ENCODE measurements around the gene TBC1D14. TPM values are rescaled to one million over a fixed set of nuclear protein-coding genes. Genes with fewer than 3 reads are reported as not detected.

Gene TBC1D14
- total RNA-seq, 4 donors from 2014 or later: 39.8 to 47.0 (median 46.0) TPM

DNA sequence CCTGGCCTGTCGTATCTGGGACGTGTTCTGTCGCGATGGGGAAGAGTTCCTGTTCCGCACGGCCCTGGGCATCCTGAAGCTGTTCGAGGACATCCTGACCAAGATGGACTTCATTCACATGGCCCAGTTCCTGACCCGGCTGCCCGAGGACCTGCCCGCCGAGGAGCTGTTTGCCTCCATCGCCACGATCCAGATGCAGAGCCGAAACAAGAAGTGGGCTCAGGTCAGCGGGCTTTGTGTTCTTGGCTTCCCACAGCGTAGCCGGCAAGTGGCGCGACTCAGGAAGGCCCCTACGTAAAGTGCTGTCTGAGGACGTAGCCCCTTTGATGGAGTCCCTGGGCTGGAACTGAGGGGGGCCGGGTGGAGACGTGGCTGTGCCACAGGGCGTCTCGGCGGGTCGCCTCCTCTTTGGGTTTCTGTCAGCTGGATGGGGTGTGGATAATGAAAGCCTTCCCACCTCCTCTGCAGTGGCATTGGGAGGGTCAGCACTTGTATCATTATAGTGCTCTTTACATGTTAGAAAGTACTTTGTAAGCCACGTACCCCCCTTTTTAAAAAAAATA lies 115.5 kb downstream of the TBC1D14 start:
- H3K4me1 ChIP-seq: no peaks in the 10 kb centered on the region
- no peaks in the 10 kb centered on the region for H3K27me3 ChIP-seq
- H3K9me3 ChIP-seq: no peaks in the 10 kb centered on the region
- H3K4me3 ChIP-seq (replicated peaks in 1 of 3): no peak overlapping the region
- no peak for DNase-seq
- 91 to 95% methylated on average over 21 to 28 of the region's 28 CpGs for WGBS, 2 donors
- peaks cover 1 to 6% of the 10 kb centered on the region in 2 donors for H3K36me3 ChIP-seq
- H3K27ac ChIP-seq: no peak overlapping the region
- TF ChIP-seq POLR2A (IDR thresholded peaks at IDR 0.05): no peak
- TF ChIP-seq, protein P1, sequence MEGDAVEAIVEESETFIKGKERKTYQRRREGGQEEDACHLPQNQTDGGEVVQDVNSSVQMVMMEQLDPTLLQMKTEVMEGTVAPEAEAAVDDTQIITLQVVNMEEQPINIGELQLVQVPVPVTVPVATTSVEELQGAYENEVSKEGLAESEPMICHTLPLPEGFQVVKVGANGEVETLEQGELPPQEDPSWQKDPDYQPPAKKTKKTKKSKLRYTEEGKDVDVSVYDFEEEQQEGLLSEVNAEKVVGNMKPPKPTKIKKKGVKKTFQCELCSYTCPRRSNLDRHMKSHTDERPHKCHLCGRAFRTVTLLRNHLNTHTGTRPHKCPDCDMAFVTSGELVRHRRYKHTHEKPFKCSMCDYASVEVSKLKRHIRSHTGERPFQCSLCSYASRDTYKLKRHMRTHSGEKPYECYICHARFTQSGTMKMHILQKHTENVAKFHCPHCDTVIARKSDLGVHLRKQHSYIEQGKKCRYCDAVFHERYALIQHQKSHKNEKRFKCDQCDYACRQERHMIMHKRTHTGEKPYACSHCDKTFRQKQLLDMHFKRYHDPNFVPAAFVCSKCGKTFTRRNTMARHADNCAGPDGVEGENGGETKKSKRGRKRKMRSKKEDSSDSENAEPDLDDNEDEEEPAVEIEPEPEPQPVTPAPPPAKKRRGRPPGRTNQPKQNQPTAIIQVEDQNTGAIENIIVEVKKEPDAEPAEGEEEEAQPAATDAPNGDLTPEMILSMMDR (IDR thresholded peaks at IDR 0.05): no peak
- intact Hi-C loops (cut with DNase I): no loop called here

DNA sequence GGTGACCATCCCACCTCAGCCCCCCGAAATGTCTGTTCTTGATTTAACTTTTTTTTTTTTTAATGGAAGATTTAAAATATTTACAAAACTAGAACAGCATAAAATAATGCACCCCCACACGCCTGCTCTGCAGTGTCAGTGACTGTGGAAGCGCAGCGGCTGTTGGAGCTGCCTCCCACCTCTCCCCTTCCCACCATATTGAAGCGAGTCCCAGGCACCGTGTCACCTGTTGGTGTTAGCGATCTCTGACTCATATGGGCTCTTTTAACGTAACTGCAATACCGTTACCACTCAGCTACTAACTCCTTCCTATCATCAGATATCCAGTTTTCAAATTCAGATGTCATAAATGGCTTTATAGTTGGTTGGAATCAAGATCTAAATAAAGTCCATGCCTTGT lies 116.5 kb downstream of the TBC1D14 start:
- Histone ChIP-seq H3K27me3 (no peaks in the 10 kb centered on the region), H3K36me3 (peaks cover 11 to 13% of the 10 kb centered on the region in 2 donors), H3K9me3 (no peaks in the 10 kb centered on the region), H3K4me3 (replicated peaks in 1 of 3) (no peak overlapping the region), H3K27ac (no peak overlapping the region), H3K4me1 (no peaks in the 10 kb centered on the region)
- WGBS, 2 donors: 95 to 98% methylated on average over 9 of the region's 9 CpGs
- intact Hi-C loops (cut with DNase I): no loop called here
- TF ChIP-seq POLR2A (IDR thresholded peaks at IDR 0.05): no peak
- TF ChIP-seq, protein P1 (IDR thresholded peaks at IDR 0.05): no peak
- no peak for DNase-seq

DNA sequence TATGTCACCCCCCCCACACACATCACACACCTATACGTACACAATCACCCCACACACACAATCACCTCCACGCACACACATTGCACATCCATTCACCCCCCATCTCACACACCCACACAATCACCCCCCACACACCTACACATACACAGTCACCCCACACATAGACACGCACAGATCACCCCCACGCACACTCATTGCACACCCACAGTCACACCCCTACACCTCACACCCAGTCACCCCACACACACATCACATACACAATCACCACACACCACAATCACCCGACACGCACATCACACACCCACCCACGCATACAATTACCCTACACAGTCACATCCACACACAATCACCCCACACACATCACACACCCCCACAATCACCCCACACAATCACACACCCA lies 117.7 kb downstream of the TBC1D14 start:
- 96 to 97% methylated on average over 7 of the region's 7 CpGs for WGBS, 2 donors
- intact Hi-C loops (cut with DNase I): no loop called here
- TF ChIP-seq, protein P1 (IDR thresholded peaks at IDR 0.05): no peak
- no peak for TF ChIP-seq POLR2A (IDR thresholded peaks at IDR 0.05)
- Histone ChIP-seq H3K36me3 (peaks cover 16 to 22% of the 10 kb centered on the region in 2 donors), H3K4me3 (replicated peaks in 1 of 3) (no peak overlapping the region), H3K9me3 (no peaks in the 10 kb centered on the region), H3K4me1 (no peaks in the 10 kb centered on the region), H3K27me3 (no peaks in the 10 kb centered on the region), H3K27ac (no peak overlapping the region)
- DNase-seq: no peak

DNA sequence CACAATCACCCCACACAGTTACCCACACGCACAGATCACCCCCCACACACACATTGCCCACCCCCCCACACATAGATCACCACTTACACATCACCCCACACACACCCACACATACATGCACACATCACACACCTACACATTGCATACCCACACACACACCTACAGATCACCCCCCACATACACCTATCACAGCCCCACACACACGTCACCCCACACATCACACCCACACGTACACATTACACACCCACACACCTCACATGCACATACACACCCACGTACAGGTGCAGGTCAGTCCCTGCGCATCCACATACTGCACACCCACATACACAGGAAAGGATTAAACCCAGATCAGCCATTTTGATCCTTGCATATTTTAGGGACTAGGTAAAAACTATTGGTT lies 118.3 kb downstream of the TBC1D14 start:
- no peak overlapping the region for H3K4me3 ChIP-seq (replicated peaks in 1 of 3)
- TF ChIP-seq, protein P1 (IDR thresholded peaks at IDR 0.05): no peak
- TF ChIP-seq POLR2A (IDR thresholded peaks at IDR 0.05): no peak
- H3K36me3 ChIP-seq: peaks cover 16 to 25% of the 10 kb centered on the region in 2 donors
- H3K27ac ChIP-seq: no peak overlapping the region
- intact Hi-C loops (cut with DNase I): no loop called here
- 78 to 87% methylated on average over 5 of the region's 5 CpGs for WGBS, 2 donors
- H3K4me1 ChIP-seq: no peaks in the 10 kb centered on the region
- H3K9me3 ChIP-seq: no peaks in the 10 kb centered on the region
- H3K27me3 ChIP-seq: no peaks in the 10 kb centered on the region
- DNase-seq: no peak

DNA sequence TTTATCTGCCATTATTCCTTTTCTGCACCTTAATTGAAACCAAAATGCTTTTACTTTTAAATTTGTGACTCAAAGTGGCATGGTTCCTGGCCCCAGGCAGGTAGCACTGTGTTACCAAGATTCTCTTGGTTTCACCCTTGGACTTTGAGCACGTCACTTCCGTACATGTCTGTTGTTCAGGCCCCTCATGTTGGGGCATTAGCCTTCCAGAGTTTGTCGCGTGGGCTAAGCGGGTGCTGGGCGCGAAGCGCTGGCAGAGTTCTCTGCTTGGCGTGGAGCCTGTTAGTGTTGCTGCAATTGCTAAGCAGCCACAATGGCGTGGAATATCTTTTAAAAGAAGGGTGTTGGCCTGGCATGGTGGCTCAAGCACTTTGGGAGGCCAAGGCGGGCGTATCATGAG lies 119.6 kb downstream of the TBC1D14 start:
- Histone ChIP-seq H3K27me3 (no peaks in the 10 kb centered on the region), H3K4me3 (replicated peaks in 1 of 3) (no peak overlapping the region), H3K9me3 (no peaks in the 10 kb centered on the region), H3K27ac (no peak overlapping the region), H3K4me1 (no peaks in the 10 kb centered on the region), H3K36me3 (peaks cover 16 to 25% of the 10 kb centered on the region in 2 donors)
- intact Hi-C loops (cut with DNase I): no loop called here
- no peak for TF ChIP-seq POLR2A (IDR thresholded peaks at IDR 0.05)
- TF ChIP-seq, protein P1 (IDR thresholded peaks at IDR 0.05): no peak
- no peak for DNase-seq
- WGBS, 2 donors: 93 to 95% methylated on average over 12 of the region's 12 CpGs
